D721Med (cell line): ENCODE data around the gene ARL4C.

Experiments used
- DNase-seq: peaks from one replicate; pipeline ENCODE4 v3.0.0; 2011; ENCODE audit warnings: low spot score; ENCODE audit not compliant: insufficient read length
- FAIRE-seq: peaks from 2 replicates; lab custom pipeline; 2011; peaks lifted over from hg19 to GRCh38; lab: Jason Lieb, UNC
- CTCF ChIP-seq: IDR thresholded peaks from 2 replicates; pipeline ENCODE4 v1.5.1; 2012; ENCODE audit warnings: mild to moderate bottlenecking, control low read depth; ENCODE audit not compliant: insufficient read depth; ENCODE audit errors: missing control alignments

Gene ARL4C

GRCh38 chr2:234514873-234515638 lies 18.2 kb upstream of the ARL4C start:
- no peak for TF ChIP-seq CTCF
- no peak for FAIRE-seq
- DNase-seq = no peak

GRCh38 chr2:234514099-234514498 lies 17.2 kb upstream of the ARL4C start:
- TF ChIP-seq CTCF = no peak
- FAIRE-seq = no peak
- DNase-seq = no peak

GRCh38 chr2:234512884-234513669 lies 16.2 kb upstream of the ARL4C start:
- FAIRE-seq (no peak), DNase-seq (no peak)
- TF ChIP-seq CTCF = no peak

- DNase-seq (no peak), FAIRE-seq (no peak)
- no peak for TF ChIP-seq CTCF
These were observed 6.0 kb upstream of the ARL4C start for GRCh38 chr2:234502919-234503285.

- TF ChIP-seq CTCF = no peak
- DNase-seq = no peak
- FAIRE-seq = no peak
These were observed 5.5 kb upstream of the ARL4C start for GRCh38 chr2:234502285-234502918.

- TF ChIP-seq CTCF = peak; percentile 51
- DNase-seq (no peak), FAIRE-seq (peak; percentile 73)
These were observed 3.6 kb upstream of the ARL4C start for GRCh38 chr2:234500394-234501006.
